ENCODE data around the gene PTPRN2.

PTPRN2 gene

DNA sequence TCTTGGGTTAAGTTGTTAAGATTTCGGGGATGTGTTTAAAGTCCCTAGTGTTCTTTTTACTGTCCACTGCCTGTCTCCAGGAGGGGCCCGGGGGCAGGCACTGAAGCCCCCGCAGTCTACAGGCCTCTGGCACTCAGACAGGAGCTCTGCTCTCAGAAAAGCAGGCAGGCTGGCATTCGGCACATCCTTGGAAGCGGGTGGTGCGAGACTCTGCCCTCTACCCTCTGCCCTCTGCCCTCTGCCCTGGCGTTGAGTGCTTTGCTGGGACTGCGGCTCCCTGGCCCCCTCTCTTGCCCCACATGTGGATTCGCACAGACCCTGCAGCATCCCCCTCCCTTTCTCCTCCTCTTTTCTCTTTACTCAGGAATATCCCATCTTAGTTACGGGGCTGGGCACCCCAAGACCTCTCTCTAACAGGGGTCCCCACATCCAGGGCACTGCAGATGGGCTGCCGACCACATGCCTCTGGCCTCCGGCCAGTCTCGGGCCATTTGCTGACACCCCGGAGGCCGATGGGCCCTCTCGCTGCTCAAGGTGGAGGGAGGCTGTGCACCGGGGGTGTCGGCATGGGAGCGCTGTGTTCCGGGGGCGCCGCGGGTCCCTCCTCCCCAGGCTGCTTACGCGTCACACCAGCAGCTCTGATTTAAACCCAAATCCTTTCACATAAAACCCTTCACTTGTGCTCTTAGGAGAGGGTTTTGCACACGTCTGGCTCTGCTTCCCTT is 770.9 kb downstream of the PTPRN2 start:
- H3K27me3 ChIP-seq (ENCODE audit: control insufficient read depth in 2 of 2, insufficient read depth in 2 of 2, low read length in 2 of 2): peaks cover 0 to 4% of the 10 kb centered on the region in 2 donors
- H3K4me3 ChIP-seq (ENCODE audit: low read length in 2 of 2): no peak overlapping the region
- no peak overlapping the region for H3K9ac ChIP-seq (ENCODE audit: low read depth in 1 of 2, low read length in 2 of 2)
- no peaks in the 10 kb centered on the region for H3K4me1 ChIP-seq (ENCODE audit: control insufficient read depth in 2 of 2, insufficient read depth in 2 of 2, low read length in 2 of 2)
- no peaks in the 10 kb centered on the region for H3K9me3 ChIP-seq (ENCODE audit: control insufficient read depth in 2 of 2, low read length in 2 of 2)
- no peaks in the 10 kb centered on the region for H3K36me3 ChIP-seq (ENCODE audit: control insufficient read depth in 2 of 2, insufficient read depth in 2 of 2, low read length in 2 of 2)
- H3K27ac ChIP-seq (ENCODE audit: low read depth in 2 of 2, low read length in 2 of 2): no peak overlapping the region

DNA sequence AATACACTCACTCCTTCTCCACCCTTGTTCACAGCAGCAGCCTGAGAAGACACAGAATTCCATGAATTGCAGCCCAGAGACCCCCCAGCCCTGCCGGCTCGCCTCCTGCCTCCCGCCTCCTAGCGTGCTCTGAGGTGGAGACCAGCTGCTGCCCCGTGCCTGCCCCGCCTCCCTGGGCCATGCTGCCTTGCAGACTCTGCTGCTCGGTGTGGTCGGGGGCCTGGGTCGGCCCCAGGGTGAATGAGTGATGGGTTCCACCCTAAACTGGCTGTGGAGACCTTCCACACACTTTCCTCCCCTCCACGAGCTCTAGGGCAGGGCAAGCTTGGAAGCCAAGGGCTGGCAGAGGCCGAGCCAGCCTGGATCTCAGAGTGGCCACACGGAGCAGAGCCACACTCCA is 771.5 kb downstream of the PTPRN2 start:
- H3K36me3 ChIP-seq (ENCODE audit: control insufficient read depth in 2 of 2, insufficient read depth in 2 of 2, low read length in 2 of 2): no peaks in the 10 kb centered on the region
- H3K9me3 ChIP-seq (ENCODE audit: control insufficient read depth in 2 of 2, low read length in 2 of 2): no peaks in the 10 kb centered on the region
- no peak overlapping the region for H3K27ac ChIP-seq (ENCODE audit: low read depth in 2 of 2, low read length in 2 of 2)
- no peaks in the 10 kb centered on the region for H3K4me1 ChIP-seq (ENCODE audit: control insufficient read depth in 2 of 2, insufficient read depth in 2 of 2, low read length in 2 of 2)
- H3K9ac ChIP-seq (ENCODE audit: low read depth in 1 of 2, low read length in 2 of 2): no peak overlapping the region
- peaks cover 0 to 4% of the 10 kb centered on the region in 2 donors for H3K27me3 ChIP-seq (ENCODE audit: control insufficient read depth in 2 of 2, insufficient read depth in 2 of 2, low read length in 2 of 2)
- no peak overlapping the region for H3K4me3 ChIP-seq (ENCODE audit: low read length in 2 of 2)

DNA sequence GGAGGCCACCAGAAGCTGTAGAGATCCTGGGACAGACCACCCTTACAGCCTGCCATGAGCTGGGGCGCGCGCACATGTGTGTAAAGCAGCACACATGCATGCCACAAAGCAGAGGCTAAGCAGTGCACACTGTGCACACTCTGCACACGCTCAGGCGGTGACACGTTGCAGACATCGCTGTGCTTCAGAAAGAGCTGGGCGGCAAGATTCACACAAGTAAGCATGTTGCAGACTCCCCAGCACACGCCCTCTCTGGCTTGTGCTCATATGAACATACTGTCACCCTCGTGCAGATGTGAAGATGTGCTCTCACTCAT is 772.0 kb downstream of the PTPRN2 start:
- no peaks in the 10 kb centered on the region for H3K36me3 ChIP-seq (ENCODE audit: control insufficient read depth in 2 of 2, insufficient read depth in 2 of 2, low read length in 2 of 2)
- no peak overlapping the region for H3K9ac ChIP-seq (ENCODE audit: low read depth in 1 of 2, low read length in 2 of 2)
- H3K27me3 ChIP-seq (ENCODE audit: control insufficient read depth in 2 of 2, insufficient read depth in 2 of 2, low read length in 2 of 2): peaks cover 0 to 4% of the 10 kb centered on the region in 2 donors
- no peaks in the 10 kb centered on the region for H3K9me3 ChIP-seq (ENCODE audit: control insufficient read depth in 2 of 2, low read length in 2 of 2)
- no peak overlapping the region for H3K27ac ChIP-seq (ENCODE audit: low read depth in 2 of 2, low read length in 2 of 2)
- no peak overlapping the region for H3K4me3 ChIP-seq (ENCODE audit: low read length in 2 of 2)
- H3K4me1 ChIP-seq (ENCODE audit: control insufficient read depth in 2 of 2, insufficient read depth in 2 of 2, low read length in 2 of 2): no peaks in the 10 kb centered on the region

GRCh38 chr7:157814931-157815705 is 772.5 kb downstream of the PTPRN2 start:
- Histone ChIP-seq H3K9me3 (ENCODE audit: control insufficient read depth in 2 of 2, low read length in 2 of 2) (no peaks in the 10 kb centered on the region), H3K36me3 (ENCODE audit: control insufficient read depth in 2 of 2, insufficient read depth in 2 of 2, low read length in 2 of 2) (no peaks in the 10 kb centered on the region), H3K4me3 (ENCODE audit: low read length in 2 of 2) (no peak overlapping the region), H3K27ac (ENCODE audit: low read depth in 2 of 2, low read length in 2 of 2) (no peak overlapping the region), H3K9ac (ENCODE audit: low read depth in 1 of 2, low read length in 2 of 2) (no peak overlapping the region), H3K27me3 (ENCODE audit: control insufficient read depth in 2 of 2, insufficient read depth in 2 of 2, low read length in 2 of 2) (peaks cover 0 to 4% of the 10 kb centered on the region in 2 donors), H3K4me1 (ENCODE audit: control insufficient read depth in 2 of 2, insufficient read depth in 2 of 2, low read length in 2 of 2) (no peaks in the 10 kb centered on the region)

GRCh38 chr7:157813741-157814661 is 773.6 kb downstream of the PTPRN2 start:
- no peak overlapping the region for H3K27ac ChIP-seq (ENCODE audit: low read depth in 2 of 2, low read length in 2 of 2)
- no peaks in the 10 kb centered on the region for H3K4me1 ChIP-seq (ENCODE audit: control insufficient read depth in 2 of 2, insufficient read depth in 2 of 2, low read length in 2 of 2)
- no peak overlapping the region for H3K9ac ChIP-seq (ENCODE audit: low read depth in 1 of 2, low read length in 2 of 2)
- H3K9me3 ChIP-seq (ENCODE audit: control insufficient read depth in 2 of 2, low read length in 2 of 2): no peaks in the 10 kb centered on the region
- no peaks in the 10 kb centered on the region for H3K27me3 ChIP-seq (ENCODE audit: control insufficient read depth in 2 of 2, insufficient read depth in 2 of 2, low read length in 2 of 2)
- no peaks in the 10 kb centered on the region for H3K36me3 ChIP-seq (ENCODE audit: control insufficient read depth in 2 of 2, insufficient read depth in 2 of 2, low read length in 2 of 2)
- H3K4me3 ChIP-seq (ENCODE audit: low read length in 2 of 2): no peak overlapping the region

DNA sequence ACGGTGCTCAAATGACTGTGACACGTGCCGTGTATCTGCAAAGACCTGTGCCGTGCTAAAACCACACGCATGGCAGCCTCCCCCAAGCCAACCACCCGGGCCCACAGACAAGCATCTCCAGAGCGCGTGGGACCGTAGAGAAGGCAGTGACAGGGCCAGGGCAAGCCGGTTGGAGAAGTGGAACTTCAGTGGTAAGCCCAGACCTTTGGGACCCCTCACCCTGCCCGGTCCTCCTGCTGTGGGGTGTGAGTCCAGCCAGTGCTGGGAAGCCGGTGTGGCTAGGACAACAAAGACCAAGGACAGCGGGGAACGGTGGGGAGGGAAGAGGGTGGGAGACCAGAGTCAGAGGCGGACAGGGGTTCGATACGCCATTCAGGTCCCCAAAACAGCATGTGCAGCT is 774.6 kb downstream of the PTPRN2 start:
- no peak overlapping the region for H3K4me3 ChIP-seq (ENCODE audit: low read length in 2 of 2)
- H3K9ac ChIP-seq (ENCODE audit: low read depth in 1 of 2, low read length in 2 of 2): no peak overlapping the region
- no peaks in the 10 kb centered on the region for H3K9me3 ChIP-seq (ENCODE audit: control insufficient read depth in 2 of 2, low read length in 2 of 2)
- no peaks in the 10 kb centered on the region for H3K36me3 ChIP-seq (ENCODE audit: control insufficient read depth in 2 of 2, insufficient read depth in 2 of 2, low read length in 2 of 2)
- H3K4me1 ChIP-seq (ENCODE audit: control insufficient read depth in 2 of 2, insufficient read depth in 2 of 2, low read length in 2 of 2): no peaks in the 10 kb centered on the region
- no peak overlapping the region for H3K27ac ChIP-seq (ENCODE audit: low read depth in 2 of 2, low read length in 2 of 2)
- no peaks in the 10 kb centered on the region for H3K27me3 ChIP-seq (ENCODE audit: control insufficient read depth in 2 of 2, insufficient read depth in 2 of 2, low read length in 2 of 2)

- Histone ChIP-seq H3K9me3 (ENCODE audit: control insufficient read depth in 2 of 2, low read length in 2 of 2) (no peaks in the 10 kb centered on the region), H3K27ac (ENCODE audit: low read depth in 2 of 2, low read length in 2 of 2) (no peak overlapping the region), H3K4me1 (ENCODE audit: control insufficient read depth in 2 of 2, insufficient read depth in 2 of 2, low read length in 2 of 2) (no peaks in the 10 kb centered on the region)
Measured at GRCh38 chr7:157811946-157812345, 775.7 kb downstream of the PTPRN2 start.

DNA sequence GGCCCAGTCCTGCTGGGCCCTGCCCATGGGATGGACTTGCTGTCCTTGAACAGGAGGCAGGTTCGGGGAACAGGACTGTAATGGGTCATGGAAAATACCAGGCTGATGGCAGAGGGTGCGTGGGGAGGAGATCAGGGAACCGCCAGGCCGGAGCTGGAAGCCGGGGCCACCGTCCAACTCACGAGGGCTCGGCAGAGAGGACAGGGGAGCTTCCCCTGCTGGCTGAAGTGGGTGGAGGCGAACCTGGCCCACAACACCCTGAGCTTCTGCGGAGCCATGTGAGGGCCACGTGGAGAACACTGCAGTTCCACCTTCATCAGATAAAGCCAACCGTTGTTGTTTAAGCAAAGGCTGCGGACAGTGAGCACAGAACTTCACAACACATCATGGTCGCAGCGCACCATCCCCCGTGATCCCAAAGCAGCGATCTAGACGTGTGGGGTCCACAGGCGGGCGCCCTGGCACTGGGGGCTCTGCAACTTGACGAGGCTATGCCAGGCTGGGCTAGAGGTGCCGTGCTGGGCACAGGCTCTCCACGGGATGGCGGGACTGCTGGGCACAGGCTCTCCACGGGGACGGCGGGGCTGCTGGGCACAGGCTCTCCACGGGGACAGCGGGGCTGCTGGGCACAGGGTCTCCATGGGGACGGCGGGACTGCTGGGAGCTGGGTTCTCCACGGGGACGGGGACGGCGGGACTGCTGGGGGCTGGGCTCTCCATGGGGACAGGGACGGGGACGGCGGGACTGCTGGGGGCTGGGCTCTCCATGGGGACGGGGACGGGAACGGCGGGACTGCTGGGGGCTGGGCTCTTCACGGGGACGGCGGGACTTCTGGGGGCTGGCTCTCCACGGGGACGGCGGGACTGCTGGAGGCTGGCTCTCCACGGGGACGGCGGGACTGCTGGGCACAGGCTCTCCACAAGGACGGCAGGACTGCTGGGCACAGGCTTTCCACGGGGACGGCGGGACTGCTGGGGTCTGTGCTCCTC is 777.5 kb downstream of the PTPRN2 start:
- Histone ChIP-seq H3K9me3 (ENCODE audit: control insufficient read depth in 2 of 2, low read length in 2 of 2) (no peaks in the 10 kb centered on the region), H3K36me3 (ENCODE audit: control insufficient read depth in 2 of 2, insufficient read depth in 2 of 2, low read length in 2 of 2) (no peaks in the 10 kb centered on the region), H3K4me3 (ENCODE audit: low read length in 2 of 2) (no peak overlapping the region), H3K9ac (ENCODE audit: low read depth in 1 of 2, low read length in 2 of 2) (no peak overlapping the region), H3K27ac (ENCODE audit: low read depth in 2 of 2, low read length in 2 of 2) (no peak overlapping the region), H3K4me1 (ENCODE audit: control insufficient read depth in 2 of 2, insufficient read depth in 2 of 2, low read length in 2 of 2) (no peaks in the 10 kb centered on the region), H3K27me3 (ENCODE audit: control insufficient read depth in 2 of 2, insufficient read depth in 2 of 2, low read length in 2 of 2) (no peaks in the 10 kb centered on the region)

More at GRCh38 chr7:157811946-157812345, 775.7 kb downstream of the PTPRN2 start:
- no peak overlapping the region for H3K9ac ChIP-seq (ENCODE audit: low read depth in 1 of 2, low read length in 2 of 2)
- H3K4me3 ChIP-seq (ENCODE audit: low read length in 2 of 2): no peak overlapping the region
- H3K36me3 ChIP-seq (ENCODE audit: control insufficient read depth in 2 of 2, insufficient read depth in 2 of 2, low read length in 2 of 2): no peaks in the 10 kb centered on the region
- H3K27me3 ChIP-seq (ENCODE audit: control insufficient read depth in 2 of 2, insufficient read depth in 2 of 2, low read length in 2 of 2): no peaks in the 10 kb centered on the region

GRCh38 chr7:157809154-157809862 is 778.3 kb downstream of the PTPRN2 start:
- H3K9ac ChIP-seq (ENCODE audit: low read depth in 1 of 2, low read length in 2 of 2): no peak overlapping the region
- H3K4me3 ChIP-seq (ENCODE audit: low read length in 2 of 2): no peak overlapping the region
- H3K27me3 ChIP-seq (ENCODE audit: control insufficient read depth in 2 of 2, insufficient read depth in 2 of 2, low read length in 2 of 2): no peaks in the 10 kb centered on the region
- H3K9me3 ChIP-seq (ENCODE audit: control insufficient read depth in 2 of 2, low read length in 2 of 2): no peaks in the 10 kb centered on the region
- H3K36me3 ChIP-seq (ENCODE audit: control insufficient read depth in 2 of 2, insufficient read depth in 2 of 2, low read length in 2 of 2): no peaks in the 10 kb centered on the region
- no peaks in the 10 kb centered on the region for H3K4me1 ChIP-seq (ENCODE audit: control insufficient read depth in 2 of 2, insufficient read depth in 2 of 2, low read length in 2 of 2)
- H3K27ac ChIP-seq (ENCODE audit: low read depth in 2 of 2, low read length in 2 of 2): no peak overlapping the region
